ENCODE results near the gene MYRIP.
A peak's percentile ranks its signal among the peaks of the same experiment; 100 is the strongest.

MYRIP gene

GRCh38 chr3:40237889-40238571 lies 428.6 kb downstream of the MYRIP start:
- H3K27me3 Mint-ChIP-seq (ENCODE audit: low read depth): peaks cover 3% of the 10 kb centered on the region
- peak; percentile 45 to 54 (median 53) for TF ChIP-seq CTCF (IDR thresholded peaks at IDR 0.05; ENCODE audit: unreplicated experiment in 3 of 3)
- peaks cover 5% of the 10 kb centered on the region for H3K4me1 Mint-ChIP-seq
- no peaks in the 10 kb centered on the region for H3K9me3 Mint-ChIP-seq
- H3K27ac Mint-ChIP-seq: peak overlapping the region in 2 of 3 experiments; percentile 4 to 8
- no peak overlapping the region for H3K4me3 Mint-ChIP-seq
- no peaks in the 10 kb centered on the region for H3K36me3 Mint-ChIP-seq (ENCODE audit: low read depth)

- Mint-ChIP-seq H3K4me3 (no peak overlapping the region), H3K4me1 (peaks cover 5% of the 10 kb centered on the region), H3K27me3 (ENCODE audit: low read depth) (peaks cover 3% of the 10 kb centered on the region), H3K9me3 (no peaks in the 10 kb centered on the region), H3K27ac (no peak overlapping the region), H3K36me3 (ENCODE audit: low read depth) (no peaks in the 10 kb centered on the region)
- TF ChIP-seq CTCF (IDR thresholded peaks at IDR 0.05; ENCODE audit: unreplicated experiment in 3 of 3): no peak
Observed at GRCh38 chr3:40240921-40241320, 431.5 kb downstream of the MYRIP start.

- Mint-ChIP-seq H3K4me1 (peaks cover 5% of the 10 kb centered on the region), H3K27me3 (ENCODE audit: low read depth) (peaks cover 3% of the 10 kb centered on the region), H3K27ac (no peak overlapping the region), H3K9me3 (no peaks in the 10 kb centered on the region), H3K36me3 (ENCODE audit: low read depth) (no peaks in the 10 kb centered on the region), H3K4me3 (no peak overlapping the region)
- no peak for TF ChIP-seq CTCF (IDR thresholded peaks at IDR 0.05; ENCODE audit: unreplicated experiment in 3 of 3)
Observed at GRCh38 chr3:40242216-40242615, 432.8 kb downstream of the MYRIP start.

GRCh38 chr3:40242638-40243037 lies 433.2 kb downstream of the MYRIP start:
- no peak for TF ChIP-seq CTCF (IDR thresholded peaks at IDR 0.05; ENCODE audit: unreplicated experiment in 3 of 3)
- Mint-ChIP-seq H3K27ac (no peak overlapping the region), H3K4me1 (peaks cover 5% of the 10 kb centered on the region), H3K9me3 (no peaks in the 10 kb centered on the region), H3K36me3 (ENCODE audit: low read depth) (no peaks in the 10 kb centered on the region), H3K27me3 (ENCODE audit: low read depth) (peaks cover 3% of the 10 kb centered on the region), H3K4me3 (no peak overlapping the region)

- Mint-ChIP-seq H3K9me3 (no peaks in the 10 kb centered on the region), H3K4me1 (peaks cover 3% of the 10 kb centered on the region), H3K4me3 (no peak overlapping the region), H3K36me3 (ENCODE audit: low read depth) (no peaks in the 10 kb centered on the region), H3K27ac (no peak overlapping the region), H3K27me3 (ENCODE audit: low read depth) (peaks cover 3% of the 10 kb centered on the region)
- no peak for TF ChIP-seq CTCF (IDR thresholded peaks at IDR 0.05; ENCODE audit: unreplicated experiment in 3 of 3)
Observed at GRCh38 chr3:40243056-40243455, 433.6 kb downstream of the MYRIP start.
